VCaP (cell line): Measurements from ENCODE around the gene CSNK1E.
A peak's percentile ranks its signal among the peaks of the same experiment; 100 is the strongest.

Experiments used
- H3K27ac ChIP-seq: fragments of 450-650 bp; 2 replicates; pipeline ENCODE4 v1.5.1; 2017
- TF ChIP-seq, protein P1 (sequence below): fragments of 450-650 bp; conservative IDR thresholded peaks from 2 replicates; pipeline ENCODE4 v1.5.1; 2017; ENCODE audit warnings: mild to moderate bottlenecking, moderate library complexity

CSNK1E gene

DNA sequence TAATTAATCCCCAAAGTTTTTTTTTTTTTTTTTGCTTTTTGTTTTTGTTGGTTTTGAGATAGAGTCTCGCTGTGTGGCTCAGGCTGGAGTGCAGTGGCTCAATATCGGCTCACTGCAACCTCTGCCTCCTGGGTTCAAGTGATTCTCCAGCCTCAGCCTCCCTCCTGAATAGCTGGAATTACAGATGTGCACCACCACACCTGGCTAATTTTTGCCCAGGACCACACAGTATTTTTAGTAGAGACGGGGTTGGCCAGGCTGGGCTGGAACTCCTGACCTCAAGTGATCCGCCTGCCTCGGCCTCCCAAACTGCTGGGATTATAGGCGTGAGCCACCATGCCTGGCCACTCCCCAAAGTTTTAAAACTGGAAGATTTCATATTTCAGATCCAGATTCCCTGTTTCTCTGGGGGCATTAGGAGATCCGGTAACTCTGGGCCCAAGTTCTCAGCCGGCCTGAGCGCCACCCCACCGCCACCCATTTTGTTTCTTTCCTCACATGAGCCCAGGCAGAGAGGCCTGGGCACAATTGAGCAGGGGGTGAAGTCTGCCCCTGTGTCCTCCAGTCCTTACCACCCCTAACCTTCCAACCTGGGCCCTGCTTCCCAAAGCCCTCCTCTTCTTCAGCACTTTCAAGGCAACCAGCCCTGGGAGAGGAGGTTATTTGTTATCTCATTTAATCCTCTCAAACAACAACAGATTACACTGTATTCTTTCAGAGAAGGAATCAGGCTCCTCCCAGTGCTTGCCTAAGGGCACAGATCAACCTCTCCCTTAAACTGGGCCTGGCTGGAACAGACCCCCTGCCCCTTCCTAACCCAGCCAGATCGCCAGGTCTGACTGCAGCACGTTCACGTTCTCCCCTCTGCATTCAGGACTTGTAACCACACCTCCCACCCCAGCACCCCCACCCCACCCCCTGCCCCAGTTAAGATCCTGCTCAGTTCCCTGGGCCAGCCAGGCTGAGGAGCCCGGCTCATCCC is 1.9 kb upstream of the CSNK1E start:
- TF ChIP-seq, protein P1, sequence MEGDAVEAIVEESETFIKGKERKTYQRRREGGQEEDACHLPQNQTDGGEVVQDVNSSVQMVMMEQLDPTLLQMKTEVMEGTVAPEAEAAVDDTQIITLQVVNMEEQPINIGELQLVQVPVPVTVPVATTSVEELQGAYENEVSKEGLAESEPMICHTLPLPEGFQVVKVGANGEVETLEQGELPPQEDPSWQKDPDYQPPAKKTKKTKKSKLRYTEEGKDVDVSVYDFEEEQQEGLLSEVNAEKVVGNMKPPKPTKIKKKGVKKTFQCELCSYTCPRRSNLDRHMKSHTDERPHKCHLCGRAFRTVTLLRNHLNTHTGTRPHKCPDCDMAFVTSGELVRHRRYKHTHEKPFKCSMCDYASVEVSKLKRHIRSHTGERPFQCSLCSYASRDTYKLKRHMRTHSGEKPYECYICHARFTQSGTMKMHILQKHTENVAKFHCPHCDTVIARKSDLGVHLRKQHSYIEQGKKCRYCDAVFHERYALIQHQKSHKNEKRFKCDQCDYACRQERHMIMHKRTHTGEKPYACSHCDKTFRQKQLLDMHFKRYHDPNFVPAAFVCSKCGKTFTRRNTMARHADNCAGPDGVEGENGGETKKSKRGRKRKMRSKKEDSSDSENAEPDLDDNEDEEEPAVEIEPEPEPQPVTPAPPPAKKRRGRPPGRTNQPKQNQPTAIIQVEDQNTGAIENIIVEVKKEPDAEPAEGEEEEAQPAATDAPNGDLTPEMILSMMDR: no peak
- peak overlapping the region; percentile 94 for H3K27ac ChIP-seq

DNA sequence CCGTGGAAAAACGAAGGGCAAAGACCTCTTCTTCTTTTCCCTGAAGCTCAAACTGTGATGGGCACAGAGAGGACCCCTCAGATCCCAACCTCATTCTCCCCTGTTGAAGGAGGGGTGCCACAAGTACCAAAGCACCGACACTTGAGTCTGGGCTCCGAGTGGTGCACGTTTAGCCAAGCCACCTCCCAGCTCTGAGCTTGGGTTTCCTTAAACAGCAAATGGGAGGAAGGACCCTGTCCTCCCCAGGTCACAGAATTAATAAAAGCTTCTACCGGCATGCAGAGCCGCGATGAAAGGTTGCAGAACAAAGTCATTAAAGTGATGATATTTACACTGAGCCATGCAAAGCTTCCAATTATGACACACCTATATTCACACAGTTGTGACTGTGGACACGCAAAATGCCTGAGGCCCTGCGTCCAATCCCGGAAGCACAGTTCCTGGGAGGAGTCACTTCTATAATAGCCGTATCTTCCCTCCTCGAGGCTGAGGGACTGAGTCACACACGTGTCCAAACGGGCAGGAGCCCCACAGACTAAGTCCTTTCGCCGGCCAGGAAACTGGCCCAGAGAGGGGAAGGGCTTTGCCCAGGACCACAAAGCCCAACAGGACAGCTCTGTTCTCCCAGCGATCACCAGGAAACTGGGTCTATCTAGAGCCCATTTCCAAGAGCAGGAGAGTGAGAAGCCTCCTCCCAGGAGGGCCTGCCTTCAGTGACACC is 922 bp upstream of the CSNK1E start:
- H3K27ac ChIP-seq: peak overlapping the region; percentile 94

DNA sequence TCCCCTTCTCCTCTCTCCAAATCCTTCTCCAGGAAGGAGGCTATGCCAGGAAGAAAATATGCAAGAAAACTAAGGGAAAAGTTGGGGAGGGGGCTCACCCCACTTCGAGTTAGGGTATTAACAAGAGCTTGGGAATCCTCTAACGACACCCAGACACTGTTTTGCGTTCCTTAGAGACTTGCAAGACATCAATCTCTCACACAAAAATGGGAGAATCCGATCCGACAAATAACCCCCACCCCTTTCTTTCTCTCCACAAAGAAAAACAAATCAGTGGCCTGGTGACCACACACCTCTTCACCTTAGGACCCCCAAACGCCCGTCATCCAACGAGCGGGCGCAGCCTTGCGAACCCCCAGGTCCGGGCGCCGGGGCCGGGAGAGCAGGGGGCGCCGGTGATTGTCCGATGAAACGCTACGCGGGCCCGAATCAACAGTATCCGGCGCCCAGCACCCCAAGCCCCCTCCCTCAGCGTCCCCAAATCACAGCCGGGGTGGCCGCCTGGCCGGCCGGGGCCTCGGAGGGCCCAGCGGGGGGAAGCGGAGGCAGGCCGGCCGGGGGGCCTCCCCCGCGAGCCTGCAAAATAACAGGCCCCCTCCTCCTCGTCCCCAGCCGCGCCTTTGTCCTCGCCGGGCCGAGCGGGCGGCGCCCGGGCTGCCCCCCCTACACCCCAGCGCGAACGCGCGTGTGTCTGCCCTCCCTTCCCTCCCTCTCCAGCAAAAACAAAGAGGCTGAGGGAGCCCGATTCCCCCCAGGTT is 690 bp downstream of the CSNK1E start:
- H3K27ac ChIP-seq: peak overlapping the region; percentile 94
- TF ChIP-seq, protein P1: no peak

More for the DNA sequence above, 922 bp upstream of the CSNK1E start:
- TF ChIP-seq, protein P1: no peak

DNA sequence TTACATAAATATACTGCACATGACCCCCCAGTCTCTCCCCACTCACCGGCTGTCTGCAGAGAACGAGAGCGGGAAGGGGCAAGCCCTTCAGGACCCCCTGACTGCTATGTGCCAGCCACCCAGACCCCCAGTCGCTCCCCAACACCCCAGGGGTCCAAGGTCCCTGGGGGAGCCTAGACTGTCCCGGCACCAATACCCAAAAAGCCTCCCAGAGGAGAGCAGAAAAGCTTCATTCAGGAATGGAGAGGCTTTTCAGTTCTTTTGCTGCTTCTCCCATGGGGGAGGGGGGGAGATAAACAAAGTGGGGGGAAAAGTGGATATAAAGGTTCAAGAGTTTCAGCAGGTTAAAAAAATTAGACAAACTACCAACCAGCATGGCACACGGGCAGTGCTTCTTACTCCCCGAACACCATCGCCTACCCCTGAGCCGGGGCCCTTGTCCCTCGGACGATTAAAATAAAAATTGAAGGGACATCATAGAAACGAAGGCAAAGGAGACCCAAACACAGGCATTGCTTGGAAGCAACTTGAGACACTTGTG is 1.3 kb downstream of the CSNK1E start:
- H3K27ac ChIP-seq: peak overlapping the region; percentile 94

DNA sequence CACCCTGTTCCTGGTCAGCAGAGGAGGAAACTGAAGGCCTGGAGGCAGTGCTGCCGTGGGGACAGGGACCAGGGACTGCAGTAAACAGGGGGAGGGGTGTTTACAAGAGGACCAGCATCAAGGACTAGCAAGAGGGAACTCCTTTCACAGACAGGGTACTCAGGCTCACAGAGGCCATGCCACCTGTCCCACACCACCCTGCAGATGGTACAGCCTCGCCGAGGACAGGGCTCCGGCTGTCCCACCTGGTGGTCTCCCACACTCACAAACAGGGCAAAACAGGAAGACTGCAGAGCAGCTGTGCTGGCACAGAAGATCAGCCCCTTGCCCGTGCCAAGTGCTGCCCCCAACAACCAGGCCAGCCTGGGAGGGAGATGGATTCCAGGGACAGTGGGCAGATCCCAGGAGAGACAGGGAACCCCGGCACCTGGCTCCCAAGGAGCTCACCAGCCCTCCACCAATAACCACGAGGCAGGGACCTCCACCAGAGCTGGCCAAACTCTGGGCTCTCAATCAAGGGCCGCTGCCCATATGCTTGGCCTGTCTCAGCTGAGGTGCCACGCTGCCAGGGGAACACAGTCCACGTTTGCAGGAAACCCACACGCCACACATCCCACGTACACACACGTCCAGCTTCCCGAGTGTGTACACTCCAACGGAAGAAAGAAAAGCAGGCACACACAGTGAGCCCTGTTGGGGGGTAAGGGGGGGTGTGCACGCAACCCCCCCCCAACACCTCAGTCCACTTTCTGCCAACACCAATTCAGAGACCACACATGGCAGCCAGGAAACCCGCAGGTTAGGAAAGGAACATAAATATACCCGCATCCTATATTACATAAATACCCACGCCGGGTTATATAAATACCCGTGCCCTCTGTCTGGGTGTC is 2.1 kb downstream of the CSNK1E start:
- peak overlapping the region; percentile 94 for H3K27ac ChIP-seq
- TF ChIP-seq, protein P1: no peak

More for the DNA sequence above, 1.3 kb downstream of the CSNK1E start:
- TF ChIP-seq, protein P1: no peak

DNA sequence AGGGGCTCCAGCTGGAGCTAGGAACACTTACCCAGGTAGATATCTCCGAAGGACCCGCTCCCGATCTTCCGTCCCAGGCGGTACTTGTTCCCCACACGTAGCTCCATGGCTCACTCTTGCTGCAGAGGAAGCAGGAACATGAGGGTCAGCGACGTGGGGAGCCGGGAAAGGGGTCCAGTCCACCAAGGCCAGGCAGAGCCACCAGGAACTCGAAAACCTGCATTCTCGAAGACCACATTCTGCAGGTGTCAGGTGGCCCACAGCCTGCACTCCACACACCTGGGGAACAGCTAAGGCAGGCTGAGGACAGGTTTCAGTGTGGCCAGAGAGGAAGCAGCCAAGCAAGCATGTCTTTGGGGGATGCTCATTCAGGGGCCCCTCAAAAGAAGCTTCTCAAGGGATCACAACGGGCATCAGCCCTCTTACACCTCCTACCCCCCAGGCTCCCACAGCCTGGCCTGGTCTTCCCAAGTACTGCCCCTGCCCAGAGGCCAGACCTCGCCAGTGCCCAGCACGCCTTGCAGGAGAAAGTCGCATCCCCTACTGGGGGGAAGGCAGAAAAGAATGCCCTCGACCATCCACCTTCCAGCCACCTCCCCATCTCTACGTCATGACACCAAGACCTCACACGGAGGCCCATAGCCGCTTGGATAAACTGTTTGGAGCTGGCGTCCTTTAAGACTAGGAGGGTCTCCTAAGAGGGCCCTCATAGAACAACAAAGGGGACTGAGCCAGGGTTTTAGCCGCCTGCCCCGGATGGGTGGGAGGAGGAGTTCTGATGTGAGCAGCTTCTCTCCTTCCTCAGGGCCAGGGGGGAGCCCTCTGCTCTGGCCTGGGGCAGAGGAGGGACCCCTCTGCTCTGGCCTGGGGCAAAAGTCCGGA is 2.9 kb downstream of the CSNK1E start:
- peak overlapping the region; percentile 94 for H3K27ac ChIP-seq
- TF ChIP-seq, protein P1: no peak
